Breast epithelium (tissue), 3 donors: ENCODE measurements around the gene SRGAP3.

ENCODE experiments used
- POLR2A ChIP-seq: fragments of 450-650 bp; IDR thresholded peaks from one replicate; pipeline ENCODE4 v1.6.1; 2016; ENCODE audit warnings: antibody characterized with exemption, mild to moderate bottlenecking, moderate library complexity
- POLR2AphosphoS5 ChIP-seq, 3 donors: sonication (generic); formaldehyde crosslinking; IDR thresholded peaks; one replicate each; pipeline ENCODE4 v1.6.1; 2017; ENCODE audit warnings: antibody characterized with exemption in 3 of 3

- no peak for TF ChIP-seq POLR2AphosphoS5 (IDR thresholded peaks at IDR 0.05)
- TF ChIP-seq POLR2A: no peak
These were observed 312.1 kb downstream of the SRGAP3 start for GRCh38 chr3:8937064-8938020.
